ENCODE data around the gene PRKG1.

DNA sequence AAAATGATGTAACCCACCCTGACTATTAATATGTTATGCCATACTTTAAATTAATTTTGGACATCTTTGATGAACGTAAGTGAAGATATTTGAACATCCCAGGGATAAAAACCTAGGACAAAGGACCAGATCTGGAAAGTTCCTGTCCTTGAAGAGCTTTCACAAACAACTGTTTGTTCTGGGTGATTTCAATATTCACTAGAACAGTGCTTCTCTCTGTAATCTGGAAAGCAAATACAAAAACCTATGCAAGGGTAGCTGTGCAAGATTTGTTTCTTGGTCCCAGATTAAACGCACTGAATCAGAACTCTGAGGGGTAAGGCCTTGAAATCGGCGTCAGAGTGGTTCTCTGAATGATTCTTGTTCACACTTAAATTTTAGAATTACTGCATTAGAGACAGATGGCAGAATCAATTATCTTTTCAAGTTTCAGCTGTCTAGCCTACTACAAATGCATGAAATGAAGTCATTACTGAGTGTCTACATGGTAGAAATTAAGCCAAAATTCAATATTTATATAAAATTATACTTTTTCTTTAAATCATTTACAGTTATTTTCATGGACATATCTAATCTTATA, 694.7 kb downstream of the PRKG1 start:
- TF ChIP-seq, protein P1, sequence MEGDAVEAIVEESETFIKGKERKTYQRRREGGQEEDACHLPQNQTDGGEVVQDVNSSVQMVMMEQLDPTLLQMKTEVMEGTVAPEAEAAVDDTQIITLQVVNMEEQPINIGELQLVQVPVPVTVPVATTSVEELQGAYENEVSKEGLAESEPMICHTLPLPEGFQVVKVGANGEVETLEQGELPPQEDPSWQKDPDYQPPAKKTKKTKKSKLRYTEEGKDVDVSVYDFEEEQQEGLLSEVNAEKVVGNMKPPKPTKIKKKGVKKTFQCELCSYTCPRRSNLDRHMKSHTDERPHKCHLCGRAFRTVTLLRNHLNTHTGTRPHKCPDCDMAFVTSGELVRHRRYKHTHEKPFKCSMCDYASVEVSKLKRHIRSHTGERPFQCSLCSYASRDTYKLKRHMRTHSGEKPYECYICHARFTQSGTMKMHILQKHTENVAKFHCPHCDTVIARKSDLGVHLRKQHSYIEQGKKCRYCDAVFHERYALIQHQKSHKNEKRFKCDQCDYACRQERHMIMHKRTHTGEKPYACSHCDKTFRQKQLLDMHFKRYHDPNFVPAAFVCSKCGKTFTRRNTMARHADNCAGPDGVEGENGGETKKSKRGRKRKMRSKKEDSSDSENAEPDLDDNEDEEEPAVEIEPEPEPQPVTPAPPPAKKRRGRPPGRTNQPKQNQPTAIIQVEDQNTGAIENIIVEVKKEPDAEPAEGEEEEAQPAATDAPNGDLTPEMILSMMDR (IDR thresholded peaks at IDR 0.05): no peak
- no peak for TF ChIP-seq POLR2A (IDR thresholded peaks at IDR 0.05)

Data from Peyer's patch (tissue), 4 donors.